Measurements from ENCODE around the gene SYNE1. TPM values are rescaled to one million over a fixed set of nuclear protein-coding genes. Genes with fewer than 3 reads are reported as not detected.
"Not testable (repeated sequence)": the region's sequence is repeated elsewhere in the genome, so short reads cannot be mapped to it uniquely, and the experiment has no call there.

Gene SYNE1
- total RNA-seq, 1 donor from 2014 or later: 24.9 TPM

GRCh38 chr6:152534541-152534940 lies 102.6 kb downstream of the SYNE1 start:
- DNase-seq (ENCODE audit: low read depth, low spot score): no peak
- Mint-ChIP-seq H3K36me3 (ENCODE audit: low read depth) (no peaks in the 10 kb centered on the region), H3K9me3 (peaks cover 4% of the 10 kb centered on the region), H3K4me3 (no peak overlapping the region), H3K27ac (ENCODE audit: unreplicated experiment) (no peak overlapping the region), H3K4me1 (no peaks in the 10 kb centered on the region), H3K27me3 (ENCODE audit: low read depth) (peaks cover 10% of the 10 kb centered on the region)
- TF ChIP-seq CTCF (conservative IDR thresholded peaks at IDR 0.05): no peak

- DNase-seq (ENCODE audit: low read depth, low spot score): no peak
- no peaks in the 10 kb centered on the region for H3K36me3 Mint-ChIP-seq (ENCODE audit: low read depth)
- H3K4me3 Mint-ChIP-seq: no peak overlapping the region
- H3K27ac Mint-ChIP-seq (ENCODE audit: unreplicated experiment): no peak overlapping the region
- no peak for TF ChIP-seq CTCF (conservative IDR thresholded peaks at IDR 0.05)
- peaks cover 13% of the 10 kb centered on the region for H3K27me3 Mint-ChIP-seq (ENCODE audit: low read depth)
- H3K9me3 Mint-ChIP-seq: peaks cover 4% of the 10 kb centered on the region
- H3K4me1 Mint-ChIP-seq: no peaks in the 10 kb centered on the region
These were observed 104.4 kb downstream of the SYNE1 start for GRCh38 chr6:152532556-152533422.

GRCh38 chr6:152531659-152532058 lies 105.5 kb downstream of the SYNE1 start:
- H3K27ac Mint-ChIP-seq (ENCODE audit: unreplicated experiment): no peak overlapping the region
- no peak overlapping the region for H3K4me3 Mint-ChIP-seq
- no peaks in the 10 kb centered on the region for H3K4me1 Mint-ChIP-seq
- DNase-seq (ENCODE audit: low read depth, low spot score): no peak
- H3K36me3 Mint-ChIP-seq (ENCODE audit: low read depth): no peaks in the 10 kb centered on the region
- peaks cover 4% of the 10 kb centered on the region for H3K9me3 Mint-ChIP-seq
- TF ChIP-seq CTCF (conservative IDR thresholded peaks at IDR 0.05): no peak
- H3K27me3 Mint-ChIP-seq (ENCODE audit: low read depth): peaks cover 17% of the 10 kb centered on the region

GRCh38 chr6:152529369-152529768 lies 107.8 kb downstream of the SYNE1 start:
- H3K4me3 Mint-ChIP-seq: no peak overlapping the region
- no peak overlapping the region for H3K27ac Mint-ChIP-seq (ENCODE audit: unreplicated experiment)
- H3K9me3 Mint-ChIP-seq: peaks cover 4% of the 10 kb centered on the region
- H3K4me1 Mint-ChIP-seq: no peaks in the 10 kb centered on the region
- H3K27me3 Mint-ChIP-seq (ENCODE audit: low read depth): peaks cover 24% of the 10 kb centered on the region
- no peak for TF ChIP-seq CTCF (conservative IDR thresholded peaks at IDR 0.05)
- DNase-seq (ENCODE audit: low read depth, low spot score): no peak
- no peaks in the 10 kb centered on the region for H3K36me3 Mint-ChIP-seq (ENCODE audit: low read depth)

- peaks cover 28% of the 10 kb centered on the region for H3K27me3 Mint-ChIP-seq (ENCODE audit: low read depth)
- not testable (repeated sequence) for DNase-seq (ENCODE audit: low read depth, low spot score); H3K27ac Mint-ChIP-seq (ENCODE audit: unreplicated experiment); H3K9me3 Mint-ChIP-seq; H3K4me1 Mint-ChIP-seq; H3K4me3 Mint-ChIP-seq; H3K36me3 Mint-ChIP-seq (ENCODE audit: low read depth)
These were observed 123.0 kb downstream of the SYNE1 start for GRCh38 chr6:152514120-152514519.

GRCh38 chr6:152509916-152510315 lies 127.2 kb downstream of the SYNE1 start:
- no peak for TF ChIP-seq CTCF (conservative IDR thresholded peaks at IDR 0.05)
- no peaks in the 10 kb centered on the region for H3K36me3 Mint-ChIP-seq (ENCODE audit: low read depth)
- no peak for DNase-seq (ENCODE audit: low read depth, low spot score)
- H3K27me3 Mint-ChIP-seq (ENCODE audit: low read depth): peaks cover 4% of the 10 kb centered on the region
- no peaks in the 10 kb centered on the region for H3K9me3 Mint-ChIP-seq
- H3K27ac Mint-ChIP-seq (ENCODE audit: unreplicated experiment): no peak overlapping the region
- H3K4me3 Mint-ChIP-seq: no peak overlapping the region
- H3K4me1 Mint-ChIP-seq: no peaks in the 10 kb centered on the region

Measured in neural crest cell (in vitro differentiated cells).